Midbrain (tissue), 1 donor: ENCODE results near the gene DPRX.
"Not testable (repeated sequence)": the region's sequence is repeated elsewhere in the genome, so short reads cannot be mapped to it uniquely, and the experiment has no call there.

Experiments used
- DNase-seq: peaks from one replicate; lab custom pipeline; 2025; lab: John Stamatoyannopoulos, UW

The DPRX gene

DNA sequence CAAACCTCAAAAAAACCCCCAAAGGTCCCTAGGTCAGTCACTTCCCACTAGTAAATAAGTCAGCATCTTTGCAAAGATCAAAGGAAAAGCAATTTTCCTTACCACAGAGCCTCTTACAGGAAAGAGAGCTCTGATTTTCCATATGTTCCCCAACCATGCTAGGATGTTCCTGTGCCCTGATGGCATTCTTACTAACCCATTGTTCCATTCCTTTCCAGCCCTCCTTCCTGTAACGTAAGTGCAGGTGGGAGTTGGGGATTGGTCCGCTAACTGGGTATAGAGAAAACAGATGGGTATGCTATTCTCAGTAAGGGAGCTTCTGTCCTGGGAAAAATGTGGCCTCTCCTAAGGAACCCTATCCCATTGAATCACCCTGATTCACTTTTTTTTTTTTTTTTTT is 14.3 kb downstream of the DPRX start:
- no peak for DNase-seq

DNA sequence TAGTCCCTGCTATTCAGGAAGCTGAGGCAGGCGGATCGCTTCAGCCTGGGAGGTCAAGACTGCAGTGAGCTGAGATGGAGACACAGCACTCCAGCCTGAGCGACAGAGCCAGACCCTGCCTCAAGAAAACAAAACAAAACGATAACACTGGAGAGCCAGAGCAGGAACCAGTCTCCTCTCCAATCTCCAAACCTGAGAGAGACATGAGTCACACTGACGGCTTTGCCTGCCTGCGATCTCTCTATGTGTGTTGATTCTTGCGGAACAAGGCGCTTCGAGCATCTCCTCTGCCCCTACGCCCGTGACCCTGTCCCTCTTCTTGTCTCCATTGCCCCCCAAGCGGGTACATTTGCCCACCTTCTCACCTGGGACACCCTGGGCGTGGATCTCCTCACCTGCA is 15.6 kb downstream of the DPRX start:
- DNase-seq: no peak

DNA sequence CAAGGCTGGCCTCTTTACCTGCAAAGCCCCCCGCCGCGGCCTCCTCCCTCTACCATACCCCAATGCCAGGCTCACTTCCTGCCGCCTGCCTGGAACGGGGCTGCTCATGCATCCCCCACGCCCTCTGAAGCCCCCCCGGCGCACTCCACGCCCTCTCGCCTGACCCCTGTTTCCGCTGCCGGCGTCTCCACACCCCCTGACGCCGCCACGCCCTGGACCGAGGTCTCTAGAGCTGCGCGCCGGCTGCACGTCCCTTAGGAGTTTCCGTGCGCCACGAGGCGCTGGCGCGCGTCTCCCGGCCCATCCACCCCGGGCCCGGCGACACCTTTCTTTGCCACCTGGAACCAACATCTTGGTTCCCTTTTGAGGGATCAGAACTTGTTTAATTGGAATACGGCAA is 16.0 kb downstream of the DPRX start:
- DNase-seq: no peak

DNA sequence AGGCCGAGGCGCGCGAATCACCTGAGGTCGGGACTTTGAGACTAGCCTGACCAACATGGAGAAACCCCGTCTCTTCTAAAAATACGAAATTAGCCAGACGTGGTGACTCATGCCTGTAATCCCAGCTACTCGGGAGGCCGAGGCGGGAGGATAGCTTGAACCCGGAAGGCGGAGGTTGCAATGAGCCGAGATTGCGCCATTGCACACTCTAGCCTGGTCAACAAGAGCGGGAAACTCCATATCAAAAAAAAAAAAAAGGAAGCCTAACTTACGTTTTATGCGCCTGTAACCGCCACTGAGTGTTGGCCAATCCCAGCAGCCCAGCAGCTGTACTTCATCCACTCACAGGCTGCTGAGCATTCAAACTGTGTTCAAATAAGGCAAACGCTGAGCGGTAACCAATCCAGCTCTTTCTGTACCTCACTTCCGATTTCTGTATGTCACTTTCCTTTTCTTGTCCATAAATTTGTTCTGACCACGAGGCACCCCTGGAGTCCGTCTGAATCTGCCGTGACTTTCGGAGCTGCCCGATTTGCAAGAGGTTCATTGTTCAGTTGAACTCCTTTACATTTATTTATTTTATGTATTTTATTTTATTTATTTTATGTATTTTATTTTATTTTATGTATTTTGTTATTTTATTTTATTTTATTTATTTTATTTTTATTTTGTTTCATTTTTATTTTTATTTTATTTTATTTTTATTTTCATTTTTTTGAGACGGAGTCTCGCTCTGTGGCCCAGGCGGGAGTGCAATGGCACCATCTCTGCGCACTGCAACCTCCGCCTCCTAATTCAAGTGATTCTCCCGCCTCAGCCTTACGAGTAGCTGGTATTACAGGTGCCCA is 18.2 kb downstream of the DPRX start:
- DNase-seq: no peak

DNA sequence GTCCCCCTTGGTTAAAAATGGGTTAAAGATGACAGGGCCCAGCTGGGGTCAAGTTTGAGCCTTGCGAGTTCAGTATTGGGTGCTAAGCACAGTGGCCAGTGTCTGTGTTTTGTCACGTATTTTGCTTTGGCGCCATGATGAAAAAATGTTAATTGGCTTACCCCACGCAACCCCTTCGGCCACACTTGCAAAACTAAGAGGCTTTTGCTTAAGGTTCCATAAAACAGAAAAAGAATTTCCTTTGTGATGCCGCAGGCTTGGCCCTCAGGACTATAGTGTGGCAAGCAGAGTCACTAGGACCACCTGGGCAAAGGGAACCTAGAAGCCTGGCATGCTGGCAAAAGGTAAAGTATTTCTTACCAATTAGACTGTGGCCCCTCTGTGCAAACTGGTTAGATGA is 20.7 kb downstream of the DPRX start:
- DNase-seq: no peak

DNA sequence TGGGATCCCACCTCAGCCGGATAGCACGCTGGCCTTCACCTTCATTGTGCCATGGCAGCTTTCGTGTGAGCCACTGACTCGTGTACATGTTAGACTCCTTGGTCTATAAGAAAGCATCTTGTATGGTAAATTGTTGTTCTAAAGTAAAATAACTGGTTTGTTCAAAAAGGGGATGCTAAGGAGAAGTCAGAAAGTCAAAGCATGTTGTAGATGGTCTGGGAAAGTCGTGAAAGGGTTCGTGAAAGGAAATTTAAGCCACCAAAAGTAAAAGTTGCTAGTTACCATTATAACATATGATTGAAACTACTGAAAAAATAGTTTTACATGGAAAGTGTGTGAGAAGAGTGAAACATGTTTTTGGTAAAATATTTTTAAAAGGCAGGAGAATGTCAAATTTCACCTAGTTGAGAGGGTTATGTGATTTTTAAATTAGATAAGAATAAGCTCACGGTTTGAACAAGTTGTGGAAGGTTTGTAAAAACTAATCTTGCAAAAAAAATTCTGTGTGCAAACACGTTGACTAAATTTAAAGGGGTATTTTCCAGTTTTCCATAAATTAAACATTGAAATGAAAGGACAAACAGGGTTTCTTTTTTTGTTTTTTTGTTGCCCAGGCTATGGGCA is 23.4 kb downstream of the DPRX start:
- no peak for DNase-seq

DNA sequence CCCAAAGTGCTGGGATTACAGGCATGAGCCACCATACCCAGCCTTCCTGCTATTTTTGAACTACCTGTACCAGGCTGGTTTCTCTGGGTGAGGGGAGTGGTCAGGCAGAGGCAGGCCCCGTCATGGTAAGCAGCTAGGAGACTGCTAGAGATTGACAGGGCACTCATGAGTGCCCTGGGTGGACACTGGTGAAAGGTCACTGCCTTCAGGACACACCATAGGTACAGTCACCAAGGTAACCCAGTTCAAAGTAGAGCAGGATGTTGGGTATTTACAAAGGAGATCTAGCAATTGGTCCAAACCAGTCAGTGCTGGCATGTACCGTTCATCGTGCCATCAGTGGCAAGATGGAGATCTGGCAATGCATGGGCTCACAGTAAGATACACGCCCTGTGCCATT is 25.5 kb downstream of the DPRX start:
- DNase-seq: no peak

DNA sequence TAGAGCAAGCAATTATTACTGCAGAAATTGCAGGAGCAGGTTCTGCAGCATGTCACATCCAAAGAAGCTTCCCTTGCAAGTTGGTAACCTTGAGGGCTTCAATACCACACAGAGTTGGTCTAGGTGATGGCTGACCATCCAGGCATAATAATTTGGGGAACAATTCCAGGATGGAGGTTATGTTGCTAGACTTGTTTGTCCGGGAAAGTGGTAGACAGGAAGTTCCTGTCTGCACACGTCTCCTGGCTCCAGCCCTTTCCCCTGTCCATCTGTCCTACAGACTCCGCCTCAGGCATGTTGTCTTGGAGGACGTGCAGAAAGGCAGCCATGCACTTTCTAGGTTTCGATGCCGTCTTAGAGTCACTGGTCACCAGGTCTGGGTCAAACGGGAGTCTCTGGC is 26.0 kb downstream of the DPRX start:
- no peak for DNase-seq

DNA sequence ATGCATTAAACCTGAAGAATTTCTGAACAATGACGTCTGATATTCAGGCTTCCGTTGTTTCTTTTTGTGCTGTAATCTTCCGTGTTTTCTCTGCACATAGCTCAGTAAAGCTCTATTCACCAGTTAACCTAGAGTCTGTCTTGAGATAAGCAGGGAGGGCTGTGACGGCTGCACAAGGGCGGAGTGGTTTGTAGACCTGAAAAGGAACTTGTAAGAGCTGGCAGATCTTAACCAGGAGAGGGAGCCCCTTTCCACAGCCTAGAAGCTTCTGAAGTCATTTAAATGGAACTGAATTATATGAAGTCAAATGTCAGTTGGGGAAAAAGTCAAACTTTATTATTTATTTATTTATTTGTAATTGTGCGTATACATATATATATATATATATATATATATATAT is 27.5 kb downstream of the DPRX start:
- DNase-seq: peak; percentile 53

DNA sequence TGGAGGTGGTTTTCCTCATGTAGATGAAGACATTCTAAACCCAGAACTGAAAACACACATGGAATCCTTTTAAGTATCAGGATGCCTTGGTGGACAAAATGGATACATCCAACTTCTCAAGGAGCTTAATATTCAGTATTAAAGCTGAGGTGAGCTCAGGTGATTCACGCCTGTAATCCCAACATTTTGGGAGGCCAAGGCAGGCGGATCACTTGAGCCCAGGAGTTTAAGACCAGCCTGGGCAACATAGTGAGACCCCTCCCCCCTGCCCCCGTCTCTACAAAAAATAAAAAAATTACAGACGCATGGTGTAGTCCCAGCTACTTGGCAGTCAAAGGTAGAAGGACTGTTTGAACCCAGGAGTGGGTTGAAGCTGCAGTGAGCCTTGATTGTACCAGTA is 28.8 kb downstream of the DPRX start:
- DNase-seq: peak; percentile 4

DNA sequence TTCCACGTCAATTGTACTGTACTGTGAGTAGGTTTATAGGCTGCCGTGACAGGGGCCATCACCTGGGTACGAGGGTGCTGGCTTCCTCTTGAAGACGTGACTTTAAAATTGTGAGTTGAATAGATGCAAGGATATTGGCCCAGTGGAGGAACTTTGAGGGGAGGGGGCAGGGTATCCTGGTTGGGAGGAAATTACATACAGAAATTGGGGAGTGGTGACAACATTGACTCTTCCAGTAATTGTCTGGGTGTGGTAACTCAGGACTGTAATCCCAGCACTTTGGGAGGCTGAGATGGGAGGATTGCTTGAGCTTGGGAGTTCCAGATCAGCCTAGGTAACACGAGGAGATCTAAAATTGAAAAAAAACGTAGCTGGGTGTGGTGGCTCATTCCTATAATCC is 30.4 kb downstream of the DPRX start:
- DNase-seq: no peak

DNA sequence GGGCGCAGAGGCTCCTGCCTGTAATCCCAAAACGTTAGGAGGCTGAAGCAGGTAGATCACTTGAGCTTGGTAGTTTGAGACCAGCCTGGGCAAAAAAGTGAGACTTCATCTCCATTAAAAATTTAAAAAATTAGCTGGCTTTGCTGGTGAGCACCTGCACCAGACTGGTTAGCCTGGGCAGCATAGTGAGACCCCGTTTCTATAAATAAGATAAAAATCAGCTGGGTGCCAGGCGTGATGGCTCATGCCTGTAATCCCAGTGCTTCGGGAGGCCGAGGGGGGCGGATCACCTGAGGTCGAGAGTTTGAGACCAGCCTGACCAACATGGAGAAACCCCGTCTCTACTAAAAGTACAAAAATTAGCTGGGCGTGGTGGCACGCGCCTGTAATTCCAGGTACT is 32.4 kb downstream of the DPRX start:
- DNase-seq: no peak

DNA sequence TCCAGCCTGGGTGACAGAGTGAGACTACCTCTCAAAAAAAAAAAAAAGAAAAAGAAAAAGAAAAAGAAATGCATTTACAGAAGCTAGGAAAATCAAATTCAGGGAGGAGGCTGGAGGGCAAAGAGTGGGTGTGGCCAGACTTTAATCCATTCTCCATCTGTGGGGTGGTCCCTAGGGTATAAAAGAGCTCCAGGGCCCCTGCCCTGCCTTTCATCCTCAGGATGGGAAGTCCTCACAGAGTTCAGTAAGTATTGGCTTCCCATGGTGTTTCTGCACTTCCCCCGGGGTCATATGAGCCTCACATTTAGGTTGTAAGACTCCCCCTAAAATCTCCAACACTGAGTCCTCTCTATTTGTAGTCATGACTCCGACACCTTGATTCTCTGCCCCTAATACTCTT is 33.0 kb downstream of the DPRX start:
- DNase-seq: no peak

DNA sequence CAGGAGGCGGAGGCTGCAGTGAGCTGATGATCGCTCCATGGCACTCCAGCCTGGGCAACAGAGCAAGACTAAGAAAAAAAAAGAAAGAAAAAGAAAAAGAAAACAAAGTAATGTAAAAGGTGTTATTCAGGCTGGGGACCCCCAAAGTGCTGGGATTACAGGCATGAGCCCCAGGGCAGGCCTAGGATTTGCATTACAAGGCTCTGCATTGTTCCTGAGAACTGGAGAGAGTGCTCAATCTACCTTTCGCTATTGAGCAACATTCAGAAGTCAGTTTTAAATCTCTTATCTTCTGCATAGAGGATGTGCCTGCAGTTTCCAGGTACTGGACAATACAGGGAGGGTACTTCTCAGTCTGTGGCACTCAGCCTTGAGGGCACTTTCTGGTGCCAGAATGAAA is 34.5 kb downstream of the DPRX start:
- DNase-seq: not testable (repeated sequence)

DNA sequence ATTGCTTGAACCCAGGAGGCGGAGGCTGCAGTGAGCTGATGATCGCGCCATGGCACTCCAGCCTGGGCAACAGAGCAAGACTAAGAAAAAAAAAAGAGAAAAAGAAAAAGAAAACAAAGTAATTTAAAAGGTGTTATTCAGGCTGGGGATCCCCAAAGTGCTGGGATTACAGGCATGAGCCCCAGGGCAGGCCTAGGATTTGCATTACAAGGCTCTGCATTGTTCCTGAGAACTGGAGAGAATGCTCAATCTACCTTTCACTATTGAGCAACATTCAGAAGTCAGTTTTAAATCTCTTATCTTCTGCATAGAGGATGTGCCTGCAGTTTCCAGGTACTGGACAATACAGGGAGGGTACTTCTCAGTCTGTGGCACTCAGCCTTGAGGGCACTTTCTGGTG is 37.0 kb downstream of the DPRX start:
- DNase-seq: not testable (repeated sequence)

DNA sequence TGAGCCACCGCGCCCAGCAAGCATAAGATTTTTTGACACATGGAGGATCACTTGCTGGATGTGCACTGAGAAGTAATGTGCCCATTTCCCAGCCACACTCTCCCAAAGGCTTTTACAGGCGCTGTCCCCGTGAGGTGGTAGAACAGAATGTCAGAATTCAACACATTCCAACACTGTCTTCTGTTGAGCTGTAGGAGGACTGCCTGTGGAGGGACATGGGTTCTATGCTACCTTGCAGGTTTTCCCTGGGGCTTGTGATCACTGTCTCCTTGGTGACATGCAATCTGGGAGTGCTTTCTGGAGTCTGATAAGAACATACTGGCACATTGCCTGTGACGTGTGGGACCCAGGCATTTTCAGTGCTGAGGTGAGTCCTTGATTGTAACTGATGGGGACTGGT is 38.5 kb downstream of the DPRX start:
- DNase-seq: no peak

DNA sequence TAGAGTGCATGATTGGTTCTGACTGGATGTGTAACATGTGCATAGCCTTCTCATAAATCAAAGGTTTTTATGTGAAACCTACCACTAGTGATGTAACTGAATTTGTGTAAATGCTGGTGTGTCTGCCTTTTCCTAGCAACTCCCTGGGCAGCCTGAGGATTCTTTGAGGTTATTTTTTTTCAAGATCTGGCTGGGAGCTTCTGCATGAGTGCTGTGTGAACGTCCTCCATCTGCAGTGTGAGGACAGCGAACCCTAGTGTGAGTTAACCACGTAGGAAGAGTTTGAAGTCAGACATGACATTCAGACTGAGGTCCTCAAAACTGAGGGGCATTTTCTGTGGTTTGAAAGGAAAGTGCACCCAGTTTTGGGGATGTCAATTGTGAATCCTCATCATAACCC is 39.9 kb downstream of the DPRX start:
- DNase-seq: no peak
